Endothelial cell of umbilical vein (primary cell): Measurements from ENCODE around the gene NUBPL. TPM values are rescaled to one million over a fixed set of nuclear protein-coding genes. Genes with fewer than 3 reads are reported as not detected.

Experiments
- BruUV-seq: library from RNA; stranded (reverse); fragments of 400-500 nt; replicated peaks from 2 replicates; lab custom pipeline; 2021; lab: Mats Ljungman, UMichigan
- CTCF ChIA-PET: fragments of 300-600, 350-600 bp; sonication (Branson Sonifier 250); formaldehyde crosslinking; loops from one replicate; lab custom pipeline; 2021; ENCODE audit warnings: antibody characterized with exemption, inconsistent platforms; lab: Charles Lee
- POLR2A ChIA-PET: fragments of 300-600, 350-600 bp; sonication (Branson Sonifier 250); formaldehyde crosslinking; loops from one replicate; lab custom pipeline; 2021; ENCODE audit warnings: antibody characterized with exemption, inconsistent platforms; lab: Charles Lee
- DNase-seq: peaks from one replicate; pipeline ENCODE4 v3.0.0-alpha.2; 2011; ENCODE audit warnings: low read depth, low spot score
- FAIRE-seq: peaks from 2 replicates; lab custom pipeline; 2011; peaks lifted over from hg19 to GRCh38; lab: Jason Lieb, UNC
- H2AFZ ChIP-seq: 2 replicates; pipeline ENCODE4 v1.6.0; 2012; ENCODE audit warnings: low read depth, low read length, control low read depth, inconsistent platforms
- H3K27ac ChIP-seq: 2 replicates; pipeline ENCODE4 v1.5.1; 2011; ENCODE audit warnings: low read depth, mild to moderate bottlenecking, control low read depth, low read length, moderate library complexity; ENCODE audit not compliant: insufficient read depth
- H3K27me3 ChIP-seq, 2 experiments: 2 replicates each; pipeline versions ENCODE4 v1.6.0 to v1.6.1; 2011; ENCODE audit warnings: low read length in 2 of 2, mixed read lengths in 1 of 2; ENCODE audit not compliant: control insufficient read depth in 2 of 2, insufficient read depth in 2 of 2
- H3K36me3 ChIP-seq, 2 experiments: 2 replicates in 1 of 2; 3 replicates in 1 of 2; pipeline ENCODE4 v1.5.1; 2011; ENCODE audit warnings: low read length in 2 of 2, mild to moderate bottlenecking in 1 of 2, moderate library complexity in 1 of 2; ENCODE audit not compliant: control insufficient read depth in 2 of 2, insufficient read depth in 2 of 2; ENCODE audit errors: extremely low read depth in 1 of 2
- H3K4me1 ChIP-seq: 3 replicates; pipeline ENCODE4 v1.5.1; 2011; ENCODE audit warnings: mild to moderate bottlenecking, low read length; ENCODE audit not compliant: control insufficient read depth, insufficient read depth; ENCODE audit errors: extremely low read depth
- H3K4me2 ChIP-seq: 2 replicates; pipeline ENCODE4 v1.6.1; 2011; ENCODE audit warnings: low read length, control low read depth, mixed read lengths; ENCODE audit not compliant: insufficient read depth
- H3K4me3 ChIP-seq, 3 experiments: fragments of 200-600 bp in 1 of 3; sonication (generic), shearing (Covaris generic) in 1 of 3; replicated peaks in 1 of 3; 2 replicates each; pipeline ENCODE4 v1.5.1; 2011 to 2016; ENCODE audit warnings: control low read depth in 3 of 3, low read length in 3 of 3, mild to moderate bottlenecking in 2 of 3, inconsistent platforms in 1 of 3, low read depth in 1 of 3, moderate library complexity in 1 of 3; ENCODE audit not compliant: insufficient read depth in 1 of 3
- H3K79me2 ChIP-seq: 2 replicates; pipeline ENCODE4 v1.6.0; 2012; ENCODE audit warnings: low read length, inconsistent platforms; ENCODE audit not compliant: control insufficient read depth, insufficient read depth
- H3K9ac ChIP-seq: replicated peaks from 2 replicates; pipeline ENCODE3; 2011; ENCODE audit warnings: low read length, control low read depth; ENCODE audit not compliant: insufficient read depth; ENCODE audit errors: extremely low read depth
- H3K9me1 ChIP-seq: replicated peaks from 3 replicates; pipeline ENCODE4 v1.6.0; 2011; ENCODE audit warnings: mild to moderate bottlenecking, low read length; ENCODE audit not compliant: control insufficient read depth, insufficient read depth; ENCODE audit errors: extremely low read depth
- H3K9me3 ChIP-seq: replicated peaks from 2 replicates; pipeline ENCODE4 v1.5.1; 2012; ENCODE audit warnings: low read length, inconsistent platforms; ENCODE audit not compliant: control insufficient read depth, insufficient read depth
- H4K20me1 ChIP-seq: replicated peaks from 2 replicates; pipeline ENCODE3; 2011; ENCODE audit warnings: mild to moderate bottlenecking, low read length; ENCODE audit not compliant: control insufficient read depth, insufficient read depth; ENCODE audit errors: extremely low read depth
- CTCF ChIP-seq, 2 donors: IDR thresholded peaks; 1 replicate in 1 of 2; 2 replicates in 1 of 2; pipeline ENCODE4 v1.5.1; 2011; ENCODE audit warnings: low read length in 2 of 2, mild to moderate bottlenecking in 2 of 2, moderate library complexity in 2 of 2, control low read depth in 1 of 2, inconsistent platforms in 1 of 2, low read depth in 1 of 2; ENCODE audit not compliant: insufficient read depth in 1 of 2; ENCODE audit errors: extremely low read depth in 1 of 2
- EZH2 ChIP-seq: IDR thresholded peaks from 2 replicates; pipeline ENCODE4 v1.6.1; 2012; ENCODE audit warnings: borderline replicate concordance, low read depth, mild to moderate bottlenecking, moderate library complexity, low read length, inconsistent platforms; ENCODE audit not compliant: severe bottlenecking
- FOS ChIP-seq: IDR thresholded peaks from 2 replicates; pipeline ENCODE4 v1.6.1; 2011; ENCODE audit warnings: mild to moderate bottlenecking, low read length, moderate library complexity, borderline replicate concordance; ENCODE audit not compliant: insufficient read depth
- GATA2 ChIP-seq: IDR thresholded peaks from 2 replicates; pipeline ENCODE4 v1.7.0; 2011; ENCODE audit warnings: low read depth, mild to moderate bottlenecking, moderate library complexity, mixed read lengths, low read length; ENCODE audit not compliant: insufficient read length, insufficient read depth
- JUN ChIP-seq: IDR thresholded peaks from 2 replicates; pipeline ENCODE4 v1.6.1; 2011; ENCODE audit warnings: borderline replicate concordance, low read depth; ENCODE audit not compliant: insufficient read length, insufficient read depth
- MAX ChIP-seq: IDR thresholded peaks from 2 replicates; pipeline ENCODE4 v1.6.1; 2011; ENCODE audit not compliant: insufficient read depth, insufficient read length
- MYC ChIP-seq: IDR thresholded peaks from one replicate; pipeline ENCODE4 v1.6.1; 2011; ENCODE audit warnings: mild to moderate bottlenecking, low read depth, low read length
- POLR2A ChIP-seq: IDR thresholded peaks from 2 replicates; pipeline ENCODE4 v1.6.1; 2012; ENCODE audit warnings: low read depth, mild to moderate bottlenecking, control low read depth, low read length
- POLR2AphosphoS5 ChIP-seq: IDR thresholded peaks from 2 replicates; pipeline ENCODE4 v1.6.1; 2012; ENCODE audit warnings: low read depth, mild to moderate bottlenecking, control low read depth, low read length, moderate library complexity; ENCODE audit not compliant: insufficient read depth
- dilution Hi-C: fragments of 300-500 bp; cut with MboI; formaldehyde crosslinking; loops from one replicate; pipeline ENCODE4 v1.15.0; 2019; ENCODE audit warnings: low sequenced_read_pairs; ENCODE audit not compliant: extremely low pct_ligation_motif_present
- intact Hi-C: fragments of 100-400 bp; cut with micrococcal nuclease; formaldehyde crosslinking; loops from one replicate; pipeline ENCODE4 v1.10.0; 2022
- polyA plus RNA-seq, 4 experiments: library from polyadenylated mRNA; depleted of rRNA in 3 of 4; stranded (reverse) in 3 of 4; unstranded in 1 of 4; fragments of >200 nt; gene quantifications; 2 replicates each; pipeline versions ENCODE4 v1.2.1 to v1.2.3, GENCODE V29; 2011 to 2012; ENCODE audit warnings: missing spikeins in 1 of 4
- total RNA-seq: library from RNA; stranded (reverse); gene quantifications from 2 replicates; pipeline ENCODE4 v1.2.3, GENCODE V29; 2021

Gene NUBPL
- total and polyA plus RNA-seq, 2 donors (not counting 3 experiments of a cell fraction or from before 2014, with no cell fraction given) = 2.1 to 12.3 TPM

- no peaks in the 10 kb centered on the region for H3K79me2 ChIP-seq
- no peak for DNase-seq
- ChIA-PET CTCF (interaction anchor here (1.5 kb wide), 1 partner anchor 13 kb away, joined by 6 read pairs; no protein-coding TSS in a partner anchor), POLR2A (no interaction called here)
- intact Hi-C loops (no loop called here), dilution Hi-C loops (no loop called here)
- H3K4me3 ChIP-seq = no peak overlapping the region
- TF ChIP-seq CTCF (IDR thresholded peaks at IDR 0.05; ENCODE audit: extremely low read depth in 1 of 2, insufficient read depth in 1 of 2, low read depth in 1 of 2, low read length in 2 of 2) (no peak), MAX (no peak), POLR2AphosphoS5 (no peak), GATA2 (no peak), EZH2 (no peak), FOS (no peak), MYC (no peak), POLR2A (no peak), JUN (no peak)
- H3K9ac ChIP-seq = no peak overlapping the region
- no peak for FAIRE-seq
- no TSS peak for BruUV-seq
- no peaks in the 10 kb centered on the region for H4K20me1 ChIP-seq
- H3K9me3 ChIP-seq = no peaks in the 10 kb centered on the region
- H3K27ac ChIP-seq = no peak overlapping the region
- H3K9me1 ChIP-seq = no peaks in the 10 kb centered on the region
- H3K4me1 ChIP-seq = no peaks in the 10 kb centered on the region
- no peaks in the 10 kb centered on the region for H3K36me3 ChIP-seq
- H3K4me2 ChIP-seq = no peak overlapping the region
- H3K27me3 ChIP-seq = peaks cover 0 to 6% of the 10 kb centered on the region in 2 experiments
- H2AFZ ChIP-seq = no peak overlapping the region
These were observed 31.1 kb upstream of the NUBPL start for GRCh38 chr14:31530136-31530535.
